SK-N-SH treated with all-trans-retinoic acid at 6 μM for 48 hours (cell line): ENCODE data around the gene RETREG1.

ENCODE experiments used
- ATAC-seq: fragments of 200-7000 bp; cut with Tn5 transposase; 3 replicates; pipeline ENCODE4 v1.9.1; 2020; ENCODE audit warnings: mild to moderate bottlenecking, moderate library complexity
- ARNTL ChIP-seq: fragments of 450-650 bp; formaldehyde crosslinking; IDR thresholded peaks from 2 replicates; pipeline ENCODE4 v1.5.0; 2020; ENCODE audit warnings: low read depth, mild to moderate bottlenecking, moderate library complexity, borderline replicate concordance
- CSRNP3 ChIP-seq: fragments of 250-450 bp; sonication (Bioruptor Pico); IDR thresholded peaks from 2 replicates; pipeline ENCODE4 v1.5.1; 2021; ENCODE audit warnings: mild to moderate bottlenecking, moderate library complexity
- ESRRG ChIP-seq: fragments of 250-450 bp; sonication (Bioruptor Pico); IDR thresholded peaks from 2 replicates; pipeline ENCODE4 v1.6.1; 2021; ENCODE audit warnings: mild to moderate bottlenecking
- GLIS3 ChIP-seq: fragments of 250-450 bp; sonication (Bioruptor Pico); IDR thresholded peaks from 2 replicates; pipeline ENCODE4 v1.5.0; 2020; ENCODE audit warnings: mild to moderate bottlenecking, moderate library complexity
- ISL1 ChIP-seq: fragments of 250-450 bp; sonication (Bioruptor Pico); IDR thresholded peaks from 2 replicates; pipeline ENCODE4 v2.1.2; 2022; ENCODE audit warnings: mild to moderate bottlenecking, moderate library complexity
- OSR1 ChIP-seq: fragments of 250-450 bp; sonication (Bioruptor Pico); IDR thresholded peaks from 2 replicates; pipeline ENCODE4 v1.8.0; 2022; ENCODE audit warnings: moderate library complexity, mild to moderate bottlenecking, inconsistent platforms
- PATZ1 ChIP-seq: fragments of 250-450 bp; sonication (Bioruptor Pico); IDR thresholded peaks from 2 replicates; pipeline ENCODE4 v1.8.0; 2020; ENCODE audit warnings: mild to moderate bottlenecking, moderate library complexity, borderline replicate concordance
- RARB ChIP-seq: fragments of 250-450 bp; sonication (Bioruptor Pico); IDR thresholded peaks from 2 replicates; pipeline ENCODE4 v1.8.0; 2021; ENCODE audit warnings: mild to moderate bottlenecking, moderate library complexity
- SNAI2 ChIP-seq: fragments of 250-450 bp; sonication (Bioruptor Pico); IDR thresholded peaks from 2 replicates; pipeline ENCODE4 v1.5.0; 2020; ENCODE audit warnings: mild to moderate bottlenecking, moderate library complexity
- TCF4 ChIP-seq: fragments of 250-450 bp; sonication (Bioruptor Pico); IDR thresholded peaks from 2 replicates; pipeline ENCODE4 v1.8.0; 2021; ENCODE audit warnings: mild to moderate bottlenecking, moderate library complexity, borderline replicate concordance
- TOX ChIP-seq: fragments of 250-450 bp; sonication (Bioruptor Pico); IDR thresholded peaks from 2 replicates; pipeline ENCODE4 v1.8.0; 2021; ENCODE audit warnings: mild to moderate bottlenecking, moderate library complexity, borderline replicate concordance
- ZC3H10 ChIP-seq: fragments of 250-450 bp; sonication (Bioruptor Pico); IDR thresholded peaks from 2 replicates; pipeline ENCODE4 v1.5.1; 2021; ENCODE audit warnings: mild to moderate bottlenecking, moderate library complexity
- ZFP3 ChIP-seq: fragments of 250-450 bp; sonication (Bioruptor Pico); IDR thresholded peaks from 2 replicates; pipeline ENCODE4 v1.5.0; 2020; ENCODE audit warnings: mild to moderate bottlenecking, moderate library complexity
- ZFP30 ChIP-seq: fragments of 450-650 bp; formaldehyde crosslinking; IDR thresholded peaks from 2 replicates; pipeline ENCODE4 v1.5.0; 2022; ENCODE audit warnings: mild to moderate bottlenecking, moderate library complexity
- ZNF565 ChIP-seq: fragments of 450-650 bp; formaldehyde crosslinking; conservative IDR thresholded peaks from 2 replicates; pipeline ENCODE4 v1.5.0; 2020; ENCODE audit warnings: low read depth, mild to moderate bottlenecking, moderate library complexity
- ZNF70 ChIP-seq: fragments of 450-650 bp; formaldehyde crosslinking; IDR thresholded peaks from 2 replicates; pipeline ENCODE4 v1.5.0; 2020; ENCODE audit warnings: mild to moderate bottlenecking, moderate library complexity
- ZNF8 ChIP-seq: fragments of 450-650 bp; formaldehyde crosslinking; IDR thresholded peaks from 2 replicates; pipeline ENCODE4 v1.5.0; 2020; ENCODE audit warnings: mild to moderate bottlenecking, moderate library complexity
- TF ChIP-seq, protein P1 (sequence below): fragments of 250-450 bp; sonication (Bioruptor Pico); IDR thresholded peaks from 2 replicates; pipeline ENCODE4 v1.8.0; 2021; ENCODE audit warnings: low read depth, mild to moderate bottlenecking, moderate library complexity, borderline replicate concordance
- TF ChIP-seq, protein P2 (sequence below): fragments of 250-450 bp; sonication (Bioruptor Pico); IDR thresholded peaks from 2 replicates; pipeline ENCODE4 v1.5.0; 2020; ENCODE audit warnings: mild to moderate bottlenecking, moderate library complexity
- TF ChIP-seq, protein P3 (sequence below): fragments of 250-450 bp; sonication (Bioruptor Pico); IDR thresholded peaks from 2 replicates; pipeline ENCODE4 v1.5.1; 2020; ENCODE audit warnings: low read depth, mild to moderate bottlenecking, moderate library complexity

RETREG1 gene

GRCh38 chr5:16625096-16625495, 8.3 kb upstream of the RETREG1 start (continued):
- TF ChIP-seq, protein P1, sequence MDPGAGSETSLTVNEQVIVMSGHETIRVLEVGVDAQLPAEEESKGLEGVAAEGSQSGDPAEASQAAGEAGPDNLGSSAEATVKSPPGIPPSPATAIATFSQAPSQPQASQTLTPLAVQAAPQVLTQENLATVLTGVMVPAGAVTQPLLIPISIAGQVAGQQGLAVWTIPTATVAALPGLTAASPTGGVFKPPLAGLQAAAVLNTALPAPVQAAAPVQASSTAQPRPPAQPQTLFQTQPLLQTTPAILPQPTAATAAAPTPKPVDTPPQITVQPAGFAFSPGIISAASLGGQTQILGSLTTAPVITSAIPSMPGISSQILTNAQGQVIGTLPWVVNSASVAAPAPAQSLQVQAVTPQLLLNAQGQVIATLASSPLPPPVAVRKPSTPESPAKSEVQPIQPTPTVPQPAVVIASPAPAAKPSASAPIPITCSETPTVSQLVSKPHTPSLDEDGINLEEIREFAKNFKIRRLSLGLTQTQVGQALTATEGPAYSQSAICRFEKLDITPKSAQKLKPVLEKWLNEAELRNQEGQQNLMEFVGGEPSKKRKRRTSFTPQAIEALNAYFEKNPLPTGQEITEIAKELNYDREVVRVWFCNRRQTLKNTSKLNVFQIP (CRISPR knock-in tag): no peak
- no peak for TF ChIP-seq TOX (CRISPR knock-in tag)
- TF ChIP-seq, all 23 proteins: peak for 0

DNA sequence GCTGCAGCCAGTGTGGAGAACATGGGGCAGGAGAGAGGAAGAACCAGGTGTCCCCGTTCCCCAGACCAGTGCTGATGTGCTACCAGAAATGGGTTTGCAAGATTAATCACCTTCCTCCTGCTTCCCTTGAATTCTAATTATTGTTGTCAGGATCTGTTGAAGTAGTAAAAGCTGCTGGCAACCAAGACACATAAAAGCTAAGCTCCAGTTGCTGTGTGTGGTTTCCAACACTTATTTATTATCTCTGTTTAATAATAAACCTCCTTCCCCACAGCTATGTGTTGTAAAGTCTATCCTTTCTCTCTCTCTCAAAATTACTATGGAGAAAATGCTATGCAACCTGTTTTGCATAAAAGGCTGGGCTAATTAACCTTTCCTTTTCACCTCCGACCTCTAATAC, 2.3 kb upstream of the RETREG1 start:
- no peak for ATAC-seq
- TF ChIP-seq ZFP3 (CRISPR knock-in tag): no peak
- TF ChIP-seq GLIS3: no peak
- no peak for TF ChIP-seq ZC3H10
- no peak for TF ChIP-seq ZFP30
- TF ChIP-seq SNAI2 (CRISPR knock-in tag): no peak
- TF ChIP-seq ZNF565 (CRISPR knock-in tag): no peak
- TF ChIP-seq TCF4 (CRISPR knock-in tag): no peak
- TF ChIP-seq ZNF8 (CRISPR knock-in tag): no peak

GRCh38 chr5:16618138-16618897, 1.5 kb upstream of the RETREG1 start:
- no peak for ATAC-seq
- TF ChIP-seq ZFP30 (no peak), PATZ1 (CRISPR knock-in tag) (no peak), CSRNP3 (no peak), ESRRG (CRISPR knock-in tag) (no peak), GLIS3 (no peak), ZNF70 (no peak), ZNF565 (CRISPR knock-in tag) (no peak), TCF4 (CRISPR knock-in tag) (no peak), TOX (CRISPR knock-in tag) (no peak), OSR1 (CRISPR knock-in tag) (no peak), ARNTL (CRISPR knock-in tag) (no peak), ZFP3 (CRISPR knock-in tag) (no peak), ISL1 (CRISPR knock-in tag) (no peak), RARB (CRISPR knock-in tag) (no peak)
- TF ChIP-seq, protein P2, sequence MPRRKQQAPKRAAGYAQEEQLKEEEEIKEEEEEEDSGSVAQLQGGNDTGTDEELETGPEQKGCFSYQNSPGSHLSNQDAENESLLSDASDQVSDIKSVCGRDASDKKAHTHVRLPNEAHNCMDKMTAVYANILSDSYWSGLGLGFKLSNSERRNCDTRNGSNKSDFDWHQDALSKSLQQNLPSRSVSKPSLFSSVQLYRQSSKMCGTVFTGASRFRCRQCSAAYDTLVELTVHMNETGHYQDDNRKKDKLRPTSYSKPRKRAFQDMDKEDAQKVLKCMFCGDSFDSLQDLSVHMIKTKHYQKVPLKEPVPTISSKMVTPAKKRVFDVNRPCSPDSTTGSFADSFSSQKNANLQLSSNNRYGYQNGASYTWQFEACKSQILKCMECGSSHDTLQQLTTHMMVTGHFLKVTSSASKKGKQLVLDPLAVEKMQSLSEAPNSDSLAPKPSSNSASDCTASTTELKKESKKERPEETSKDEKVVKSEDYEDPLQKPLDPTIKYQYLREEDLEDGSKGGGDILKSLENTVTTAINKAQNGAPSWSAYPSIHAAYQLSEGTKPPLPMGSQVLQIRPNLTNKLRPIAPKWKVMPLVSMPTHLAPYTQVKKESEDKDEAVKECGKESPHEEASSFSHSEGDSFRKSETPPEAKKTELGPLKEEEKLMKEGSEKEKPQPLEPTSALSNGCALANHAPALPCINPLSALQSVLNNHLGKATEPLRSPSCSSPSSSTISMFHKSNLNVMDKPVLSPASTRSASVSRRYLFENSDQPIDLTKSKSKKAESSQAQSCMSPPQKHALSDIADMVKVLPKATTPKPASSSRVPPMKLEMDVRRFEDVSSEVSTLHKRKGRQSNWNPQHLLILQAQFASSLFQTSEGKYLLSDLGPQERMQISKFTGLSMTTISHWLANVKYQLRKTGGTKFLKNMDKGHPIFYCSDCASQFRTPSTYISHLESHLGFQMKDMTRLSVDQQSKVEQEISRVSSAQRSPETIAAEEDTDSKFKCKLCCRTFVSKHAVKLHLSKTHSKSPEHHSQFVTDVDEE (CRISPR knock-in tag): no peak
- TF ChIP-seq, protein P1 (CRISPR knock-in tag): no peak
- TF ChIP-seq, protein P3, sequence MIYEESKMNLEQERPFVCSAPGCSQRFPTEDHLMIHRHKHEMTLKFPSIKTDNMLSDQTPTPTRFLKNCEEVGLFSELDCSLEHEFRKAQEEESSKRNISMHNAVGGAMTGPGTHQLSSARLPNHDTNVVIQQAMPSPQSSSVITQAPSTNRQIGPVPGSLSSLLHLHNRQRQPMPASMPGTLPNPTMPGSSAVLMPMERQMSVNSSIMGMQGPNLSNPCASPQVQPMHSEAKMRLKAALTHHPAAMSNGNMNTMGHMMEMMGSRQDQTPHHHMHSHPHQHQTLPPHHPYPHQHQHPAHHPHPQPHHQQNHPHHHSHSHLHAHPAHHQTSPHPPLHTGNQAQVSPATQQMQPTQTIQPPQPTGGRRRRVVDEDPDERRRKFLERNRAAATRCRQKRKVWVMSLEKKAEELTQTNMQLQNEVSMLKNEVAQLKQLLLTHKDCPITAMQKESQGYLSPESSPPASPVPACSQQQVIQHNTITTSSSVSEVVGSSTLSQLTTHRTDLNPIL (CRISPR knock-in tag): no peak
- TF ChIP-seq, all 23 proteins: peak for 0
